Progenitor cell of endocrine pancreas (in vitro differentiated cells): ENCODE data around the gene TMEM252. TPM values are rescaled to one million over a fixed set of nuclear protein-coding genes. Genes with fewer than 3 reads are reported as not detected.

ENCODE experiments used
- DNase-seq: peaks from one replicate; pipeline ENCODE4 v3.0.0; 2021; ENCODE audit warnings: low spot score; ENCODE audit not compliant: unreplicated experiment
- H3K27ac Mint-ChIP-seq: 2 replicates; pipeline ENCODE4 v1.8.0; 2021; ENCODE audit warnings: mild to moderate bottlenecking, moderate library complexity, mixed read lengths
- H3K27me3 Mint-ChIP-seq: 2 replicates; pipeline ENCODE4 v1.8.0; 2021; ENCODE audit warnings: mixed read lengths
- H3K36me3 Mint-ChIP-seq: 2 replicates; pipeline ENCODE4 v1.8.0; 2022; ENCODE audit warnings: mixed read lengths; ENCODE audit not compliant: insufficient read depth
- H3K4me1 Mint-ChIP-seq: 2 replicates; pipeline ENCODE4 v1.8.0; 2021; ENCODE audit warnings: low read depth, mixed read lengths
- H3K4me3 Mint-ChIP-seq: 2 replicates; pipeline ENCODE4 v1.8.0; 2021; ENCODE audit warnings: low read depth, mild to moderate bottlenecking, moderate library complexity, mixed read lengths
- H3K9me3 Mint-ChIP-seq: 2 replicates; pipeline ENCODE4 v1.8.0; 2021; ENCODE audit warnings: low read depth, mixed read lengths
- CTCF ChIP-seq: fragments of 200-600 bp; sonication (generic); IDR thresholded peaks from one replicate; pipeline ENCODE4 v1.5.0; 2021; ENCODE audit warnings: antibody characterized with exemption, mild to moderate bottlenecking; ENCODE audit not compliant: unreplicated experiment
- total RNA-seq: library from RNA; stranded (reverse); gene quantifications from 2 replicates; pipeline ENCODE4 v1.2.1, GENCODE V29; 2021

Gene TMEM252
- total RNA-seq, 1 donor from 2014 or later, result not detected

GRCh38 chr9:68538200-68538599, 2.5 kb downstream of the TMEM252 start:
- H3K36me3 Mint-ChIP-seq, result no peaks in the 10 kb centered on the region
- peaks cover 4% of the 10 kb centered on the region for H3K4me1 Mint-ChIP-seq
- TF ChIP-seq CTCF, result no peak
- no peak for DNase-seq
- H3K9me3 Mint-ChIP-seq, result no peaks in the 10 kb centered on the region
- H3K27ac Mint-ChIP-seq, result peak overlapping the region; percentile 29
- H3K27me3 Mint-ChIP-seq, result peaks cover 30% of the 10 kb centered on the region
- no peak overlapping the region for H3K4me3 Mint-ChIP-seq

GRCh38 chr9:68537616-68537880, 3.1 kb downstream of the TMEM252 start:
- Mint-ChIP-seq H3K4me1 (peaks cover 4% of the 10 kb centered on the region), H3K27me3 (peaks cover 28% of the 10 kb centered on the region), H3K4me3 (no peak overlapping the region), H3K27ac (no peak overlapping the region), H3K36me3 (no peaks in the 10 kb centered on the region), H3K9me3 (no peaks in the 10 kb centered on the region)
- no peak for TF ChIP-seq CTCF
- no peak for DNase-seq

GRCh38 chr9:68536876-68537615, 3.6 kb downstream of the TMEM252 start:
- Mint-ChIP-seq H3K27ac (no peak overlapping the region), H3K27me3 (peaks cover 27% of the 10 kb centered on the region), H3K4me1 (peaks cover 4% of the 10 kb centered on the region), H3K36me3 (no peaks in the 10 kb centered on the region), H3K4me3 (no peak overlapping the region), H3K9me3 (no peaks in the 10 kb centered on the region)
- DNase-seq, result no peak
- no peak for TF ChIP-seq CTCF

- Mint-ChIP-seq H3K27ac (no peak overlapping the region), H3K36me3 (no peaks in the 10 kb centered on the region), H3K4me1 (peaks cover 4% of the 10 kb centered on the region), H3K9me3 (no peaks in the 10 kb centered on the region), H3K27me3 (peaks cover 34% of the 10 kb centered on the region), H3K4me3 (no peak overlapping the region)
- TF ChIP-seq CTCF, result no peak
- no peak for DNase-seq
Observed at GRCh38 chr9:68533678-68534077, 7.0 kb downstream of the TMEM252 start.

GRCh38 chr9:68532131-68532530, 8.6 kb downstream of the TMEM252 start:
- TF ChIP-seq CTCF, result no peak
- Mint-ChIP-seq H3K4me1 (peaks cover 4% of the 10 kb centered on the region), H3K27ac (no peak overlapping the region), H3K9me3 (no peaks in the 10 kb centered on the region), H3K36me3 (no peaks in the 10 kb centered on the region), H3K27me3 (peaks cover 36% of the 10 kb centered on the region), H3K4me3 (no peak overlapping the region)
- no peak for DNase-seq
